Hematopoietic multipotent progenitor cell treated with erythropoietin and hydrocortisone succinate and interleukin-3 and kit ligand, for 4 days (in vitro differentiated cells): ENCODE results near the gene CCDC138.

Experiments
- DNase-seq: peaks from one replicate; pipeline ENCODE4 v3.0.0-alpha.2; 2015

CCDC138 gene

GRCh38 chr2:108919571-108920373 is 133.2 kb downstream of the CCDC138 start:
- DNase-seq: no peak

GRCh38 chr2:108920686-108921085 is 134.1 kb downstream of the CCDC138 start:
- no peak for DNase-seq

DNA sequence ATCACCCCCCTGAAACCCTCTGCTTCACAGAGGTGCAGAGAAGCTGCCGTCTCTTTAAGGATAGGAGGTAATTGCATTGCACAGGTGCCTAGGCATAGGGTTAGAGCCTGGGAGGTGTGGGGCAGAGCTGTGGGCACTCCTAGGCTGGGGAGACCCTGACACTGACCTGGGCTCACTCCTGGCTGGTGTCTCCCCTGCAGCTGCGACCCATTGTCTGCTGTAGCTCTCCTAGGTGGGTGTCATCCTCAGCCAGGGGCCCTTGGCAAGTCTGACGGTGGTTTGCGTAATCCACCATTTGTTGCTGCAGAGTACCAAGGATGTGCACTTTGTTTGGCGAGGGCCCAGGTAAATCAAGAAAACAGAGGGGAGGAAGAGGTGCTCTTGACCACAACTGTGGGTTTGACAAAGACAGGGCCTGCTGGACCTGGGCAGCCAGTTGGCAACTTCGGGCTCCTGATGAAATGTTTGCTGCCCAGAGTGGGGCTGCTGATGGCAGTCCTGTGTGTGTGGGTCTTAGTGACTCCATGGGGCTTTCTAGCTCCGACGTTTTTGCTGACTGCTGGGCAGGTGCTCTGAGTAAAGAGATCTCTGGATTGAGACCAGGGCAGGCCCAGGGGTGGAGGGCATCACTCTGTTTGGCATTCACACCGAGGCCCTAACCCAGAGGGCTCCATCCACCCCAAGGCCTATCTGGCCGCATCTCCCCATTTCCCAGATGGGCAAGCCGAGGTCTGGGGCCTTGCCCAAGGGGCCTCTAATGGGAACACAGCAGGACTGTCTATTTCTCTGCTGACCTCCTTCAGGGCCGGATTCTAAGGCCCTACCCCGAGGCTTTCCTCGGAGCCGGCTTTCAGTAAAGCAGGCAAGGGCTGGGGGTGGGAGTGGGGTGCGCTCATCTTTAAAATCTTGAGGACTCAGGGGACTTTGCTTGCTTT is 134.8 kb downstream of the CCDC138 start:
- DNase-seq: no peak

- no peak for DNase-seq
Measured at GRCh38 chr2:108922141-108922915, 135.8 kb downstream of the CCDC138 start.

GRCh38 chr2:108923019-108923700 is 136.6 kb downstream of the CCDC138 start:
- DNase-seq: no peak

- DNase-seq: no peak
Measured at GRCh38 chr2:108923736-108924579, 137.4 kb downstream of the CCDC138 start.

- DNase-seq: no peak
Measured at GRCh38 chr2:108924580-108925251, 138.1 kb downstream of the CCDC138 start.

DNA sequence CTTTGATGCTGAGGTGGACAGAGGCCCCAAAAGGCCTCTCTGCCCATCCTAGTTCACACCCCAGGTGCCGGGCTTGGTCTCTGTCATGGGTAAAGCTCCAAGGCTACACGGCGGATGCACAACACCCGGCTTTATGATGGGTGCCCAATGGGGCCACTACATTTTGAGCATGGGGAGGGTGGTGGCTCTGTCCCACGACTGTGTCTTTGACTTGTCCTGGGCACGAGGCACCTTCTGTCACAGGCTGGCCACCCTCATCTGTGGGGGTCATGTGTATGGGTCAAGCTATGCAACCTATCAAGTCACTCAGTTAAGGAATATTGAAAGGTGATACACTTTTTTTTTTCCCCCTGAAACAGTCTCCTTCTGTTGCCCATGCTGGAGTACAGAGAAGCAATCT is 138.7 kb downstream of the CCDC138 start:
- DNase-seq: no peak

DNA sequence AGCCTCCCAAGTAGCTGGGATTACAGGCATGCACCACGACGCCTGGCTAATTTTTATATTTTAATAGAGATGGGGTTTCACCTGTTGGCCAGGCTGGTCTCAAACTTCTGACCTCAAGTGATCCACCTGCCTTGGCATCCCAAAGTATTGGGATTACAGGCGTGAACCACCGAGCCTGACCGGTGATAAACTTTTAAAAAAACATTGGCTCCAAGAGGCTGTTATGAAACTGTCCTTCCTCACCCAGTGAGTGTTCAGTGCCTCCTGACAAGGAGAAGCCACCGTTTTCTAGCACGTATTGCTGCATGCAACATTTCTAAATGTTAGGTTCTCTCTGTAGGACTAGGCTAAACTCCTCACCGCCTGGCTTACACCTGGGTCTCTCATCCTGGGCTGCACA is 139.2 kb downstream of the CCDC138 start:
- no peak for DNase-seq
